ENCODE data around the gene TXN2.
A peak's percentile ranks its signal among the peaks of the same experiment; 100 is the strongest.
"Not testable (repeated sequence)": the region's sequence is repeated elsewhere in the genome, so short reads cannot be mapped to it uniquely, and the experiment has no call there.

The TXN2 gene

DNA sequence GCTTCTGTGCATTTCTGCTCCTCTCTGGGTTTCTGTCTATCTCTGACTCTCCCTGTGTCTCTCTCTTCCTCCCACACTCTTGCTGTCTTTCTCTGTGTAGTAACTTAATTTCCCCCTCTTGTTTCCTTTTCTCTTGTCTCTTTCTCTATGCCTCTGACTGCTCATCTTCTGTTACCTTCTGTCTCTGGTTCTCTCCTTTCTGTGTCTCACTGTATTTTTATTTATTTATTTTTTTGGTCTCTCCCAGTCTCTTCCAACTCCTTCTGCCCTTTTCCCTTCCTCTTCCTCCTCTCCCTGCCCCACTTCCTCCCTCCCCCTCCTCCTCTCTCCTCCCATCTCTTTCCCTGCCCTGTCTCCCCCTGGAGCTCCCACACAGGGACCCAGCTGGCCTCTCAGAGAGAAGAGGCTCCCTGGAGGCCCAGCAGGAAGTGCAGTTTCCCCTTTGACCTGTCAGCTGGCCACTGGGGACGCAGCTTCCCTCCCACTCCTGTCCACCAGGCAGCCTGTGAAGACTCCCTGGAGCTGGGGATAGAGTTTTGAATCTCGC is 55.4 kb downstream of the TXN2 start:
- no peak for DNase-seq

DNA sequence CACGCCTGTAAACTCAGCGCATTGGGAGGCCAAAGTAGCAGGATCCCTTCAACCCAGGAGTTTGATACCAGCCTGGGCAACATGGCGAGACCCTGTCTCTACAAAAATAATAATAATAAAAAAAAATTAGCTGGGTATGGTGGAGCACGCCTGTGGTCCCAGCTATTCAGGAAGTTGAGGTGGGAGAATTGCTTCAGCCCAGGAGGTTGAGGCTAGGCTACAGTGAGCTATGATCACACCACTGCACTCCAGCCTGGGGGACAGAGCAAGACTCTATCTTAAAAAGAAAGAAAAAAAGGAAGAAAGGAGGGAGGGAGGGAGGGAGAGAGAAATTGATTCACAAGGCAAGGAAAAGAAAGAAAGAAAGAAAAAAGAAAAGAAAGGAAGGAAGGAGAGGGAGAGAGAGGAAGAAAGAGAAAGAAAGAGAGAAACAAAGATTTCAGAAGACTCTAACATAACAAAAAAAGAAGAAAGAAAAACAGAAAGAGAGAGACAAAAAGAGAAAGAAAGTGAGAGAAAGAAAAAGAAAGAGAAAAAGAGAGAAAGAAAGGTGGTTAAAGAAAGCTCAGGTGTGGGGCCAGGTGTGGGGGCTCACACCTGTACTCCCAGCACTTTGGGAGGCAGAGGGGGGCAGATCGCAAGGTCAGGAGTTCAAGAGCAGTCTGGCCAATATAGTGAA is 56.4 kb downstream of the TXN2 start:
- no peak for DNase-seq

DNA sequence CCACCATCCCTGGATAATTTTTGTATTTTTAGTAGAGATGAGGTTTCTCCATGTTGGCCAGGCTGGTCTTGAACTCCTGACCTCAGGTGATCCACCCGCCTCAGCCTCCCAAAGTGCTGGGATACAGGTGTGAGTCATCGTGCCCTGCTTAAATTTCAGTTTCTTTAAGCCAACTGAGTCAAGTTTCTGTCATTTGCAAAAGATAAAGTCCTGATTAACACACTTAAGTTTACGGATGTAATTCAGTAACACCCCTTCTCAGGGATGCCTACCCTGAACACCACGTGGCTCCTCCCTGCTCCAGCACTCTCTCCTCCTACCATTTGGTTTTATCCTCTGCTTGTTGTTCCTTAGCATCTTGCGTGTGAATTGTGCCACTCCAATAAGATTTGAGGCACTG is 57.0 kb downstream of the TXN2 start:
- not testable (repeated sequence) for DNase-seq

DNA sequence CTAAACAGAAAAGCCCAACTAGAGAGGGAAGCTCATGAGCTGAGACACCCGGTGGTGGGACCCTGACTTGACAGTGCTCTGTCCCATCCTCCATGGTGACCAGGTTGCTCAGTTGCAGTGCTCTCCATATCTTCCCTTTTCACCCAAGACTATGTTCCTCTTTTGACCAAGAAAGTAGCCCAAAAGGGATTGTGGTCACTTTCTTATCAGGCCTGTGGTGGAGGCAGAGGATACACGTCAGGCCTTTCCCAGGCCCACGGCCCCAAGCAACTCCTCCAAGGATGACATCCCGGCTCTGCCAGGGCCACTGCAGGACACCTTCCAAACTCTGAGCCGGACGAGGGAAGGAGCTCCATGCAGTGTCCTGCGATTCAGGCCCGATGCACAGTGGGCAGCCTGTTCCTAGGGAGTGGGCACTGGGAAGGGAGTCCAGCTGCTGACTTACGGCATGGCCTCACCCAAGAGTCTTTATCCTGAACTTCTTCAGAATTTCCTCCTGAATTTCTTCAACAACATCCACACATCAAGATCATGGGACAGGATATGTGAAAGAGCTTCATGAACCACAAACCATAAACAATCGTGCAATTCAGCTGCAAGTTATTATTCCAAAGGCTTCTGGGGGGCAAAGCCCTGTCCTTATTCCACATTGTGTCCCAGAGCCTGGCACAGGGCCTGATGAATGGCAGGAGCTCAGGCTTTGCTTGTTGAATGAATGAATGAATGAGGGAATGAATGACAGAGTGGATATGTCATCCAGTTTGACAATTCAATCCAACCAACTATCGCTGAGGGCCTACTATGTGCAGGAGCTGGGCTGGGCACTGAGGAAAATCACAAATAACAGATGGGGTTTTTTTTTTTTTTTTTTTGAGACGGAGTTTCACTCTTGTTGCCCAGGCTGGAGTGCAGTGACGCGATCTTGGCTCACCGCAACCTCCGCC is 57.7 kb downstream of the TXN2 start:
- no peak for DNase-seq

DNA sequence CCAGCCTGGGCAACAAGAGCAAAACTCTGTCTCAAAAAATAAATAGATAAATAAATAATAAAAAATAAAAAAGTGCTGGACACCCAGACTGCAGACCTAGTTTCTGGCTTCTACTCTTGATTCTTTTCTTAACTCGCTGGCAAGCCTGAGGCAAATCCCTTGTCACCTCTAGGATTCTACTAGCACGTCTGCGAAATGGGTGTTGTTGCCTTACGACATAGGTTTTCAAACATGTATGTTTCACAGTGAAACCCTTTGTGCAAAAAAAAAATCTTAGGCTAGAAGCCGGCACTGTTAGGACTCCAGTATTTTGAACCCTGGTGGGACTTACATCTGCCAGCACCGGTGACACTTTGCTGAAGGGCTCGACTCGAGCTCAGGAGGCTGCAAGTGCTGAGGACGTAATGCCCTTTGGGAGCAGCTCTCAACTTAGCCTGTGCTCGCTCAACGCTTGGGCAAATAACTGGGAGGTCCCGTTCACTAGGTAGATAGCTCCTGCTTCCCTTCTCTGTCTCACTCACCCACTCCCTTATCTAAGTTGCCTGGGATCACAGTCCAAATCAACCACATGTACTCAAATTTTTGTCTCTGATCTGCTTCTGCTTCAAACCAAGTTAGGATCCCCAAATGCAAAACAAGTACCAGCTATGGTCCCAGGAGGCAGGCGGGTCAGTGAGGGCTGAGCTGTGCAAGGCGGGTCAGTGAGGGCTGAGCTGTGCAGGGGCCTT is 59.0 kb downstream of the TXN2 start:
- DNase-seq = no peak

DNA sequence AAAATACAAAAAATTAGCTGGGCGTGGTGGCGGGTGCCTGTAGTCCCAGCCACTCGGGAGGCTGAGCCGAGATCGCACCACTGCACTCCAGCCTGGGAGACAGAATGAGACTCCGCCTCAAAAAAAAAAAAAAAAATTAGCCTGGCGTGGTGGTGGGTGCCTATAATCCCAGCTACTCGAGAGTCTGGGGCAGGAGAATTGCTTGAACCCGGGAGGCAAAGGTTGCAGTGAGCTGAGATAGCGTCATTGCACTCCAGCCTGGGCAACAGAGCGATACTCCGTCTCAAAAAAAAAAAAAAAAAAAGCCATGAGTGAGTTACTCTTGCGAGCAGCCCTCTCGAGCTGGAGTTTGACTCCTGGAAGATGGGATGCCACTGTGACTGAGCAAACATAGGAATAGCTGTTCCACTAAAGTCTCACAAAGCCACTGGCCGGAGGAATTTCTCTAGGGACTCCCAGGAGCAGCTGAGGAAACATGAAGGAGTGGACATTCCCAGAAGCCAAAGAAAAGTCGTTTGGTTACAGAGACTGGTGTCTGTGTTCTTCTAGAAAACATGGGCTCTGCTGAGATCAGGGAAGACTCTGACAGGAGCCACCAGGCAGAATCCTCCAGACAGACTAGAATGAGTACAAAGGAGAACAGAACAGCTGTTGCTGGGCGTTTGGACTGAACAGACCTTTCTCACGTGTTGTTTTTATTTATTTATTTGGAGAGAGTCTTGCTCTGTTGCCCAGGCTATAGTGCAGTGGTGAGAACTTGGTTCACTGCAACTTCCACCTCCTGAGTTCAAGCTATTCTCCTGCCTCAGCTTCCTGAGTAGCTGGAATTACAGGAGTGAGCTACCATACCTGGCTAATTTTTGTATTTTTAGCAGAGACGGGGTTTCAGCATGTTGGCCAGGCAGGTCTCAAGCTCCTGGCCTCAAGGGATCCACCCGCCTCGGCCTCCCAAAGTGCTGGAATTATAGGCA is 61.2 kb downstream of the TXN2 start:
- DNase-seq = no peak

DNA sequence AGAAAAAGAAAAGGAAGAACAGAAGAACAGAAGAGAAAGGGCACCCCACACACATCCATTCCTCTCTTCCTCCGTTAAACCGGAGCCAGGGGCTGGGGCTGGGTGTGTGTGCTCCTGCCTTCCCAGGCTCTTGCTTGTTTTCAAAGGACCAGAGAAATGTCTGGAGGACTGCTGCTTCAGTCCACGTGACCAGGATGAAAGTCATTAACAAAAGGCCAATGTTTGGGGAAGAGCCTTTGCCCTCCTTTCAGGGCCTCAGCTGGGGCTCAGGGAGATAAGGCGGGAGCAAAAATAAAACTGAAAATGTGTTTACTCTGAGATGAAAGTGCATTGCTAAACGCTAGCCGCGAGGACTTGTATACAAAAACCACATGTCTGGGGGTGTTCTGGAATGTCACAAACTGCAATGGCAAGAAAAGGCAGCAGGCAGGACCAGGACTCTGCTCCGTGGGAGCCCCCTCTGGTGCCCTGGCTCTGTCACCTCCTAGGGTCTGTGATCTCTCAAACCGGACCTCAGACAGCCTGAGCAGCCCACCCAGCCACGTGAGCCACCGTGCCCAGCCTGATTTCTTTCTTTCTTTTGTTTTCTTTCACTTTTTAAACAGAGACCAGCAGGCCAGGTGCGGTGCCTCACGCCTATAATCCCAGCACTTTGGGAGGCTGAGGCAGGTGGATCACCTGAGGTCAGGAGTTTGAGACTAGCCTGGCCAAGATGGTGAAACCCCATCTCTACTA is 62.1 kb downstream of the TXN2 start:
- no peak for DNase-seq

DNA sequence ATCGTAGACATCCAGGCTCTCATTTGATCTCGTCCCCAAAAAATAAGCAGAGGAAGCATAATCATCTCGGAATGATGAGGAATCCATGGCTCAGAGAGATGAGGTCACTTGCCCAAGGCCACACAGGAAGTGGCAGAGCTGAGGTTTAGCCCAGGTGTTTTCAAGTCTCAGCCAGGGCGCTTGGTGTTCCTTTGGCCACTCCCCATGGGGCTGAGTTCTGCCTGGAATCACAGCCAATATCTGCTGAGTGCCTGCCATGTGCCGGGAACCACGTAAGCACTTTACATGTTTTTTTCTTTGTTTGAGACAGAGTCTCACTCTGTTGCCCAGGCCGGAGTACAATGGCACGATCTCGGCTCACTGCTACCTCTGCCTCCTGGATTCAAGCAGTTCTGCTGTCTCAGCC is 64.2 kb downstream of the TXN2 start:
- DNase-seq = peak; percentile 68

Measured in NCI-H2029 (cell line).